Glomerular visceral epithelial cell (primary cell): ENCODE measurements around the gene SAMD11.
A peak's percentile ranks its signal among the peaks of the same experiment; 100 is the strongest.

Experiments used
- DNase-seq: peaks from one replicate; pipeline ENCODE4 v3.0.0-alpha.2; 2016; ENCODE audit errors: extremely low spot score

Gene SAMD11

GRCh38 chr1:932776-933602 lies 9.3 kb downstream of the SAMD11 start:
- no peak for DNase-seq

GRCh38 chr1:933603-933940 lies 9.8 kb downstream of the SAMD11 start:
- DNase-seq = no peak

GRCh38 chr1:934991-935750 lies 11.4 kb downstream of the SAMD11 start:
- no peak for DNase-seq

DNA sequence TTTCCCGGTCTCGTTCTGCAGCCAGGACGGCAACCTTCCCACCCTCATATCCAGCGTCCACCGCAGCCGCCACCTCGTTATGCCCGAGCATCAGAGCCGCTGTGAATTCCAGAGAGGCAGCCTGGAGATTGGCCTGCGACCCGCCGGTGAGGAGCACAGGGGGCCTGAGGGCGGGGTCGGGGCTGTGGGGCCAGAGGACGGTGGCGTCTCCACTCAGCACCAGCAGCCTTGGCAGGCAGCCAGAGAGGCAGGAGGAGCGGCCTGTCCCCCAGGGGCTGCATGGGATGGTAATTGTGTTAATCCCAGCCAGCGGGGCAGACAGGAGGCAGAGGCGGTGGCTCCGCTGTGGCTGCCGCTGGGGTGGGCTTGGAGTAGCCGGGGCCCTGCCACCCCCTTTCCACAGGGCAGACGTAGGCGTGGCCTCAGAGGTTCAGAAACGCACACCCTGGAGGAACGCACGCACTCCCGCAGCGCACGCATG lies 12.1 kb downstream of the SAMD11 start:
- no peak for DNase-seq

- no peak for DNase-seq
These were observed 12.9 kb downstream of the SAMD11 start for GRCh38 chr1:936348-937264.

- DNase-seq = no peak
These were observed 13.8 kb downstream of the SAMD11 start for GRCh38 chr1:937521-937920.

- DNase-seq = peak; percentile 78
These were observed 14.5 kb downstream of the SAMD11 start for GRCh38 chr1:938088-938683.

GRCh38 chr1:938711-939489 lies 15.2 kb downstream of the SAMD11 start:
- DNase-seq = no peak

DNA sequence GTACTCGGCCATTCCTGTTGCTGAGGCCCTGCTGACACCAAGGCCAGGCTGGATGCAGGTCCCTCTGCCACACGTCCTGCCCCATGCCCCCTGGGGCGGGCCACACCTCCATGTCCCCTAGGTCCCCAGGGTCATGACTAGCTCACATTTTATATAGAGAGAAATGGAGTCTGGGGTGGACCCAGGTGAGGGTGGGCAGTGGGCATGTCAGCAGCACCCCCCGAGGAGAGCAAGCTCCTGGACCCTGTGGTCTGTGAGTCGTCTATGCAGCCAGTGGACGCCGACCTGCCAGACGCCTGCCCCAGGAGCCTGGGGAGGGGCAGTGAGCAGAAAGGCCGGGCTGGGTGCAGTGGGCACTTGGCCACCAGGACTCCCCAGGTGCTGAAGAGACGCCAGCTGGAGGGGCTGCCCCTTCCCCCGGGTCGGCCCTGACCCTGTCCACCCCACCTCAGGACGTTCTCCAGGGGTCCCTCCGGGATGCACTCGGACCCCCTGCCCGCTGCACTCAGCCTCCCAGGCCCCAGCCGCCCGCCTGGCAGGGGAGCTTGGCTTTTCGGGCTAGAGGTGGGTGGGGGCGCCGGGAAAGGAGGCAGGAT lies 15.9 kb downstream of the SAMD11 start:
- no peak for DNase-seq

GRCh38 chr1:940107-941014 lies 16.6 kb downstream of the SAMD11 start:
- DNase-seq = peak; percentile 72

- DNase-seq = no peak
These were observed 17.4 kb downstream of the SAMD11 start for GRCh38 chr1:941015-941587.

DNA sequence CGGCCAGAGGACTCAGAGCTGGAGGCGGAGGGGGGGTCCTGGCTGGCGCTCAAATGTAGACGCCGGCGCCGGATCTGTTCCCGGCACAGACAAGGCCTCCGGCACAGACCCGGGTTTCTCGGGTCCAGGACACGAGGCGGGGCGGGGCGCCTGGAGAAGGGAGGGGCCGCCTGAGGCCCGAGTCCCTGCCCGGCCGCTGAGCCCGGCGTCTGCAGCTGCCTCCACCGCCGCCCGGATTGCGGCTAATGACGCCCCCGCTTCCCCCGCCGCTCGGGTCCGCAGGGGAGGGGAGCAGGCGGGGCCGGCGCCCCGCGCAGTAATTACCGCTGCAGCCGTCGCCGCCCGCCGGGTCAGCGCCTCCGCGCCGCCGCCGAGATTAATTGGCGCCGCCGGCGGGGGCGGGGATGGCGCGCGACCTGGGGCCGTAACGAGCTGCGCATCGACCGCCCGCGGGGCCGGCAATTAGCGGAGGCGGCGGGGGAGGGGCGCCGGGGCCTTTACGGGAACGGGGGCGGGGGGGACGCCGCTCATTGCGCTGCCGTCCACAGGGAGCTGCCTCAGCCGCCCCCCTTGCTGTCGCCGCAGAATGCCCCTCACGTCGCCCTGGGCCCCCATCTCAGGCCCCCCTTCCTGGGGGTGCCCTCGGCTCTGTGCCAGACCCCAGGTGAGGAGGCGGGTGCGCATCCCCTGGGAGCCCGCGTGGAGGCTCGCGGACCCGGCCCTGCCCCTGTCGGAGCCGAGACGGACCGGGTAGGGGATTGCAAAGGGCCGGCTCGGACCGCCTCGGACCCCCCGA lies 18.1 kb downstream of the SAMD11 start:
- DNase-seq = peak; percentile 72

- DNase-seq = no peak
These were observed 18.7 kb downstream of the SAMD11 start for GRCh38 chr1:942411-942821.

GRCh38 chr1:942864-943533 lies 19.3 kb downstream of the SAMD11 start:
- peak; percentile 52 for DNase-seq

DNA sequence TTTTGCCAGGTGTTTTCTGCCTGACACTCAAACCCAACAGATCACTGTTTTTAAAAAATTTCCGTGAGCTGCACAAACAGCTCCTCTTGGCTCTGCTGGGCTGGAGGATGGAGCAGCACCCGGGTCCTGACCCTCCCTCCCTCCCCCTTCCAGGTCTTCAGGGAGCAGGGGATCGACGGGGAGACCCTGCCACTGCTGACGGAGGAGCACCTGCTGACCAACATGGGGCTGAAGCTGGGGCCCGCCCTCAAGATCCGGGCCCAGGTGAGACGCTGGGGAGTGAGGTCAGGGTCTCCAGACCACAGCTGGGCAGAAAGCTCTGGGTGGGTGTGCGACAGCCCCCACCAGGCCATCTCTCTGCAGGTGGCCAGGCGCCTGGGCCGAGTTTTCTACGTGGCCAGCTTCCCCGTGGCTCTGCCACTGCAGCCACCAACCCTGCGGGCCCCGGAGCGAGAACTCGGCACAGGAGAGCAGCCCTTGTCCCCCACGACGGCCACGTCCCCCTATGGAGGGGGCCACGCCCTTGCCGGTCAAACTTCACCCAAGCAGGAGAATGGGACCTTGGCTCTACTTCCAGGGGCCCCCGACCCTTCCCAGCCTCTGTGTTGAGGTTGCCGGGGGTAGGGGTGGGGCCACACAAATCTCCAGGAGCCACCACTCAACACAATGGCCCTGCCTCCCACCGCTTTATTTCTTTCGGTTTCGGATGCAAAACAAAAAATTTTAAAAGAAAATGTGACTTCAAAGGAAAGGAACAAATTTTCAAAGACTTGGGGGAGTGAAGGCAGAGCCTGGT lies 20.0 kb downstream of the SAMD11 start:
- DNase-seq = no peak
